ENCODE data around the gene GRXCR2.

DNA sequence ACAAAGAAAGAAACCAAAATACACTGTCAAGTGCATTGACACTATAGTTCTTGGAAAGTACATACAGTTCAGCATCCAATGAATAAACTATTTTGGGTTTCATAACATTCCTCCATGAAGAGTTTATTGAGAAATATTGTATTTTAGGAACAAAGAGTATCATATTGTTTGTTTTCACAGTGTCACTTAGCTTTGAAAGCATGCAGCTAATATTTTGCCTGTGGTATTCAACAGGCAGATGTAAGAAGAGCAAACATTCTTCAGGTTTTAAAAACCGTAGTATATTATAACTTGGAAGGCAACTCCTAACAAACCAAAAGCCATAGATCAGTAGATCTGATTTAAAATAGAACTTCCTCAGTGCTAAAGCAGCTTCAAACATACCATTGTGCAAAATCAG, 42.2 kb downstream of the GRXCR2 start:
- TF ChIP-seq, protein P1, sequence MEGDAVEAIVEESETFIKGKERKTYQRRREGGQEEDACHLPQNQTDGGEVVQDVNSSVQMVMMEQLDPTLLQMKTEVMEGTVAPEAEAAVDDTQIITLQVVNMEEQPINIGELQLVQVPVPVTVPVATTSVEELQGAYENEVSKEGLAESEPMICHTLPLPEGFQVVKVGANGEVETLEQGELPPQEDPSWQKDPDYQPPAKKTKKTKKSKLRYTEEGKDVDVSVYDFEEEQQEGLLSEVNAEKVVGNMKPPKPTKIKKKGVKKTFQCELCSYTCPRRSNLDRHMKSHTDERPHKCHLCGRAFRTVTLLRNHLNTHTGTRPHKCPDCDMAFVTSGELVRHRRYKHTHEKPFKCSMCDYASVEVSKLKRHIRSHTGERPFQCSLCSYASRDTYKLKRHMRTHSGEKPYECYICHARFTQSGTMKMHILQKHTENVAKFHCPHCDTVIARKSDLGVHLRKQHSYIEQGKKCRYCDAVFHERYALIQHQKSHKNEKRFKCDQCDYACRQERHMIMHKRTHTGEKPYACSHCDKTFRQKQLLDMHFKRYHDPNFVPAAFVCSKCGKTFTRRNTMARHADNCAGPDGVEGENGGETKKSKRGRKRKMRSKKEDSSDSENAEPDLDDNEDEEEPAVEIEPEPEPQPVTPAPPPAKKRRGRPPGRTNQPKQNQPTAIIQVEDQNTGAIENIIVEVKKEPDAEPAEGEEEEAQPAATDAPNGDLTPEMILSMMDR (IDR thresholded peaks at IDR 0.05) = no peak
- TF ChIP-seq POLR2AphosphoS5 (IDR thresholded peaks at IDR 0.05; ENCODE audit: low read depth, low read length) = no peak
